ENCODE measurements around the gene NOP9. TPM values are rescaled to one million over a fixed set of nuclear protein-coding genes. Genes with fewer than 3 reads are reported as not detected.

The NOP9 gene
- total RNA-seq, 1 experiment from 2014 or later, result 39.4 TPM

DNA sequence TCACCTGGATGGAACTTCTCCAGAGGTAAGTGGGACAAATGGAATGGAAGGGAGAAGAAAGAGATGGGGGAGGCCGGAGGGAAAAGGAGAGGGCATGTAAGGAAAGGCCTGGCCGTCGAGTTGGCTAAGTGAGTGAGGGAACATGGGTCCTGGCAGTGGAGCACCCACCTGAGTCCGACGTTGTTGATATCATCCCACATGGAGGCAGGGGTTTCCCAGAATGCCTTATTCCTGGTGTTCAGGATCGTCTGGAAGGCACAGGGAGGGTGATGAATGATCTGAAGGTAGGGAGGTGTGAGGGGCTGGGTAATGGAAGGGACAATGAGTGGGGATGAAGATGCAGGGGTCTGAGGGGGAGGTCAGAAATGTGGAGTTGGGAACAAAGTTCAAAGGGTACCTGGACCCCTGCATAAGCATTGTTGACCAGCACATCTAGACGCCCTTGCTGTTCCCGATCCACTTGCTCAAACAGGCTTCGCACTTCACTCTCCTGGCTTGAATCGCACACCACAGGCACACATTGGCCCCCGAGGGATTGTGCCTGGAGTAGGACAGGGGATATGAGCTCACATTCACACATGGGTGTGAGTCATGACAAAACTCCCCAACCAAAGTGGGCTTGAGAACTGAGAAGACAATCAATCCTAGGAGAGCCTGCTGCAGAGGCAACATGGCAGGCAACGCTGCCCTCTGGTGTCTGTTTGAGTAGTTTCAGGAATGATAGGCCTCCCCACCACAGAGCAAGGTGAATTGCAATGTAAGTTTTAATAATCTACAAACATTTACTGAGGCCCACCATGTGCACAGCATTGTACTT, 3.1 kb upstream of the NOP9 start:
- no peak overlapping the region for H3K27ac ChIP-seq (ENCODE audit: low read depth, low read length)
- POLR2A ChIA-PET, result interaction anchor here (3.7 kb wide), 1 partner anchor 54 kb away, joined by 30 read pairs; the partner anchor contains the start of gene TINF2
- intact Hi-C loops (cut with micrococcal nuclease), result loop anchor here (1.0 to 10.0 kb wide), 6 partner anchors 53 to 312 kb away; partner anchors contain the start of genes DHRS4L2 and MDP1

More for the DNA sequence above, 3.1 kb upstream of the NOP9 start:
- Histone ChIP-seq H2AFZ (ENCODE audit: low read depth, low read length, poor library complexity, severe bottlenecking) (no peak overlapping the region), H3K4me2 (ENCODE audit: low read length) (no peak overlapping the region), H3K36me3 (ENCODE audit: control insufficient read depth in 1 of 2, insufficient read depth in 2 of 2, low read length in 2 of 2) (peaks cover 16 to 17% of the 10 kb centered on the region in 2 experiments), H3K27me3 (ENCODE audit: insufficient read depth, low read length) (no peaks in the 10 kb centered on the region), H4K20me1 (ENCODE audit: insufficient read depth) (no peaks in the 10 kb centered on the region), H3K79me2 (ENCODE audit: insufficient read depth, low read length) (peaks cover 24% of the 10 kb centered on the region), H3K9me3 (ENCODE audit: control insufficient read depth in 1 of 2, insufficient read depth in 1 of 2, low read depth in 1 of 2, low read length in 2 of 2) (no peaks in the 10 kb centered on the region), H3K4me1 (ENCODE audit: control insufficient read depth in 1 of 2, insufficient read depth in 2 of 2, low read length in 2 of 2) (peaks cover 17 to 31% of the 10 kb centered on the region in 2 experiments), H3K9ac (ENCODE audit: low read length) (no peak overlapping the region), H3K4me3 (replicated peaks in 1 of 2; ENCODE audit: low read depth in 1 of 2, low read length in 2 of 2) (no peak overlapping the region), H3K9me2 (ENCODE audit: insufficient read depth) (no peaks in the 10 kb centered on the region)
- peak; percentile 56 for ATAC-seq
- ChIA-PET CTCF (interaction anchor here (1.2 to 4.7 kb wide), 9 partner anchors 11 to 243 kb away, joined by 3 to 71 read pairs (median 9); partner anchors contain the start of genes CIDEB, DCAF11, KHNYN and MDP1), RAD21 (ENCODE audit: low non-redundant PET in 1 of 2, low total read pairs in 2 of 2, uncharacterized antibody in 2 of 2, unreplicated experiment in 2 of 2) (interaction anchor here (0.6 to 1.5 kb wide), 2 partner anchors 23 to 54 kb away, joined by 4 to 7 read pairs; partner anchors contain the start of gene TINF2 (in 1 of the 2))
- DNase-seq (ENCODE audit: low read depth, low spot score), result no peak
- BruUV-seq (replicated peaks), result no TSS peak
- TF ChIP-seq RAD21 (IDR thresholded peaks at IDR 0.05; ENCODE audit: low read depth), result peak; percentile 81
- TF ChIP-seq, protein P1, sequence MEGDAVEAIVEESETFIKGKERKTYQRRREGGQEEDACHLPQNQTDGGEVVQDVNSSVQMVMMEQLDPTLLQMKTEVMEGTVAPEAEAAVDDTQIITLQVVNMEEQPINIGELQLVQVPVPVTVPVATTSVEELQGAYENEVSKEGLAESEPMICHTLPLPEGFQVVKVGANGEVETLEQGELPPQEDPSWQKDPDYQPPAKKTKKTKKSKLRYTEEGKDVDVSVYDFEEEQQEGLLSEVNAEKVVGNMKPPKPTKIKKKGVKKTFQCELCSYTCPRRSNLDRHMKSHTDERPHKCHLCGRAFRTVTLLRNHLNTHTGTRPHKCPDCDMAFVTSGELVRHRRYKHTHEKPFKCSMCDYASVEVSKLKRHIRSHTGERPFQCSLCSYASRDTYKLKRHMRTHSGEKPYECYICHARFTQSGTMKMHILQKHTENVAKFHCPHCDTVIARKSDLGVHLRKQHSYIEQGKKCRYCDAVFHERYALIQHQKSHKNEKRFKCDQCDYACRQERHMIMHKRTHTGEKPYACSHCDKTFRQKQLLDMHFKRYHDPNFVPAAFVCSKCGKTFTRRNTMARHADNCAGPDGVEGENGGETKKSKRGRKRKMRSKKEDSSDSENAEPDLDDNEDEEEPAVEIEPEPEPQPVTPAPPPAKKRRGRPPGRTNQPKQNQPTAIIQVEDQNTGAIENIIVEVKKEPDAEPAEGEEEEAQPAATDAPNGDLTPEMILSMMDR (IDR thresholded peaks at IDR 0.05 in 2 of 3, conservative IDR thresholded peaks at IDR 0.05 in 1 of 3; ENCODE audit: borderline replicate concordance in 1 of 3, insufficient read depth in 1 of 3, low read depth in 2 of 3, low read length in 2 of 3), result peak; percentile 77 to 89 (median 77)
- TF ChIP-seq POLR2AphosphoS5 (IDR thresholded peaks at IDR 0.05; ENCODE audit: low read depth, low read length), result 0 out of 2 replicates have a peak, but pooled peaks have one; percentile 9
- TF ChIP-seq EGR1 (IDR thresholded peaks at IDR 0.05; ENCODE audit: low read depth), result no peak
